ENCODE data around the gene HSD17B14.
"Not testable (repeated sequence)": the region's sequence is repeated elsewhere in the genome, so short reads cannot be mapped to it uniquely, and the experiment has no call there.

The HSD17B14 gene

DNA sequence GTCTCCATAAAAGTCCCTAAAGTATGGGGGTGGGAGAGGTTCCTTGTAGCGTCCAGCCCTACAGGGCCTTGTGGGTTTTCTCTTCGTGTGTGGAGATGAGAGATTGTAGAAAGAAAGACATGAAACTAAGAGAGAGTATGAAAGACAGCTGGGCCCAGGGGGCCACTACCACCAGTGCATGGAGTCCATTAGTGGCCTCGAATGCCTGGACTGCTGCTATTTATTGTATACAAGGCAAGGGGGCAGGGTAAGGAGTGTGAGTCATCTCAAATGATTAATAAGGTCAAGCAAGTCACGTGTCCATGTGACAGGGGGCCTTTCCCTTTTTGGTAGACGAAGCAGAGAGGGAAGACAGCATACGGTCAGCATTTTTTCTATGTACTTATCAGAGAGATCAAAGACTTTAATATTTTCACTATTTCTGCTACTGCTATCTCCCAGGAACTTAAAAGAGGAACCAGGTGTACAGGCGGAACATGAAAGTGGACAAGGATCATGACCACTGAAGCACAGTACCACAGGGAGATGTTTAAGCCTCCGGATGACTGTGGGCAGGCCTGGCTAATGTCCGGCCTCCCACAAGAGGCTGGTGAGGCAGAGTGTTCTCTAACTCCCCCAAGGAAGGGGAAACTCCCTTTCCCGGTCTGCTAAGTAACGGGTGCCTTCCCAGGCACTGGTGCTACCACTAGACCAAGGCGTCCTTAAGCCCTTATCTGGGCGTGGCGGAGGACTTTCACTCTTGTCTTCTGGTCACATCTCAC is 55.5 kb downstream of the HSD17B14 start:
- Histone ChIP-seq H3K9ac (ENCODE audit: low read length) (no peak overlapping the region), H3K36me3 (ENCODE audit: control insufficient read depth, insufficient read depth, low read length) (no peaks in the 10 kb centered on the region), H3K9me3 (ENCODE audit: control insufficient read depth, low read length) (no peaks in the 10 kb centered on the region), H3K27me3 (ENCODE audit: control insufficient read depth, insufficient read depth, low read length) (no peaks in the 10 kb centered on the region), H3K4me1 (ENCODE audit: control insufficient read depth, insufficient read depth, low read length) (peaks cover 33% of the 10 kb centered on the region), H3K4me3 (ENCODE audit: low read length) (no peak overlapping the region)

DNA sequence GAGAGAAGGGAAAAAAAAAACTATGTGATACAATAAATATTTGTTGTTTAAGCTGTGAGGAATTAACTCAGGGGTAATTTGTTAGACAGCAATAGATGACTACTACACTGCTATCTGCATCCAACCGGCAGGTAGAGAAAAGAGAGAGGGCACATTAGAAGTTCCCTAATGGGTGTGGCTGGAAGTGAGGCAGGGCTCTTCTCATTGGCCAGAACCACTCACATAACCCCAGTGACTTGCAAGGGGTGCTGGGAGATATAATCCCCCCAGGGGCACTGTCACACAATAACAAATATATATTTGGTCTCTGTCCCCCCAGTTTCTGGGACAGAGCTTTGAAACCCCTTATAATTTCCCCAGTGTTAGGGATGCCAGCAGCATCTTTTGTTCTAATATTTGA is 56.7 kb downstream of the HSD17B14 start:
- H3K9ac ChIP-seq (ENCODE audit: low read length) = no peak overlapping the region
- H3K27me3 ChIP-seq (ENCODE audit: control insufficient read depth, insufficient read depth, low read length) = no peaks in the 10 kb centered on the region
- H3K4me3 ChIP-seq (ENCODE audit: low read length) = no peak overlapping the region
- no peaks in the 10 kb centered on the region for H3K9me3 ChIP-seq (ENCODE audit: control insufficient read depth, low read length)
- H3K4me1 ChIP-seq (ENCODE audit: control insufficient read depth, insufficient read depth, low read length) = peaks cover 34% of the 10 kb centered on the region
- no peaks in the 10 kb centered on the region for H3K36me3 ChIP-seq (ENCODE audit: control insufficient read depth, insufficient read depth, low read length)

DNA sequence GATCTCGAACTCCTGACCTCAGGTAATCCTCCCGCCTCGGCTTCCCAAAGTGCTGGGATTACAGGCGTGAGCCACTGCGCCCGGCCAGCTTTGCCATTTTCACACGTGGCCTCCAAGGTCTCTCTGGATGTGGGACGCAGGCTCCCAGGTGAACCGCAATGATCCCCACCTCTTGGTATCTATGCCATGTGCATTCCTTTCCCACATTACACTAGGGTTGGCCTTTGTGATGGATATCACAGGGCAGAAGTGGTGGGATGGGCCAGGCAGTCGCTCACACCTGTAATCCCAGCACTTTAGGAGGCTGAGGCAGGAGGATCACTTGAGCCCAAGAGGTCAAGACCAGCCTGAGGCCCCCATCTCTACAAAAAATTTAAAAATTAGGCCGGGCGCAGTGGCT is 58.6 kb downstream of the HSD17B14 start:
- no peaks in the 10 kb centered on the region for H3K36me3 ChIP-seq (ENCODE audit: control insufficient read depth, insufficient read depth, low read length)
- no peak overlapping the region for H3K4me3 ChIP-seq (ENCODE audit: low read length)
- H3K27me3 ChIP-seq (ENCODE audit: control insufficient read depth, insufficient read depth, low read length) = no peaks in the 10 kb centered on the region
- no peak overlapping the region for H3K9ac ChIP-seq (ENCODE audit: low read length)
- no peaks in the 10 kb centered on the region for H3K9me3 ChIP-seq (ENCODE audit: control insufficient read depth, low read length)
- H3K4me1 ChIP-seq (ENCODE audit: control insufficient read depth, insufficient read depth, low read length) = peaks cover 39% of the 10 kb centered on the region

DNA sequence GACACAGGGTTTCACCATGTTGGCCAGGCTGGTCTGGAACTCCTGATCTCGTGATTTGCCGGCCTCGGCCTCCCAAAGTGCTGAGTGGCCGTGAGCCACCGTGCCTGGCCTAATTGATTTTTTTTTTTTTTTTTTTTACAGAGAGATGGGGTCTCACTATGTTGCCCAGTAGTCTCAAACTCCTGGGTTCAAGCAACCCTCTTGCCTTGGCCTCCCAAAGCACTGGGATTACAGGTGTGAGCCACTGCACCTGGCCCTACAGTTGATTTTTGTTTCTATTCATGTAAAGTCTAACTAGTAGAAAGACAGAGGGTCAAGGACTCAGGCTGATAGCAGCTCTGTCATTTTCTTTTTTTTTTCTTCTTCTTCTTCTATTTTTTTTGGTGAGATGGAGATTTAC is 59.2 kb downstream of the HSD17B14 start:
- H3K4me1 ChIP-seq (ENCODE audit: control insufficient read depth, insufficient read depth, low read length) = peaks cover 37% of the 10 kb centered on the region
- H3K9me3 ChIP-seq (ENCODE audit: control insufficient read depth, low read length) = no peaks in the 10 kb centered on the region
- H3K36me3 ChIP-seq (ENCODE audit: control insufficient read depth, insufficient read depth, low read length) = no peaks in the 10 kb centered on the region
- H3K27me3 ChIP-seq (ENCODE audit: control insufficient read depth, insufficient read depth, low read length) = no peaks in the 10 kb centered on the region
- H3K4me3 ChIP-seq (ENCODE audit: low read length) = no peak overlapping the region
- H3K9ac ChIP-seq (ENCODE audit: low read length) = no peak overlapping the region

DNA sequence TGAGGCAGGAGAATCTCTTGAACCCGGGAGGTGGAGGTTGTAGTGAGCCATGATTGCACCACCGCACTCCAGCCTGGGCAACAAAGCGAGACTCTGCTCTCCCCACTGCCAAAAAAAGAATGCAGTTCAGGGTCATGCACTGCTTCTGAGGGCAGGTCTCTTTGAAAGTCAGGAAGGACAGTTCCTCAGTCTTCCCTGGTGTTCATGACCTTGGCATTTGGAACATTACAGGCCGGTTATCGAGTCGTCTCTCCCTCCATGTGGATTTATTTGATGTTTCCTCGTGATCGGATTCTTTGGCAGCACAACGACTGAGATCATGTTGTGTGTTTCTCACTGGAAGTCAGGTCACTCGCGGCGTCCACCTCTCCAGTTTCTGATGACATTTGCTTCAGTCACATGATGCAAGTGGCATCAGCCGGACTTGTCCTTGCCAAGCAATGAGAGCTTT is 63.8 kb downstream of the HSD17B14 start:
- no peak overlapping the region for H3K9ac ChIP-seq (ENCODE audit: low read length)
- no peaks in the 10 kb centered on the region for H3K36me3 ChIP-seq (ENCODE audit: control insufficient read depth, insufficient read depth, low read length)
- no peaks in the 10 kb centered on the region for H3K9me3 ChIP-seq (ENCODE audit: control insufficient read depth, low read length)
- no peak overlapping the region for H3K4me3 ChIP-seq (ENCODE audit: low read length)
- peaks cover 5% of the 10 kb centered on the region for H3K27me3 ChIP-seq (ENCODE audit: control insufficient read depth, insufficient read depth, low read length)
- H3K4me1 ChIP-seq (ENCODE audit: control insufficient read depth, insufficient read depth, low read length) = peaks cover 17% of the 10 kb centered on the region

DNA sequence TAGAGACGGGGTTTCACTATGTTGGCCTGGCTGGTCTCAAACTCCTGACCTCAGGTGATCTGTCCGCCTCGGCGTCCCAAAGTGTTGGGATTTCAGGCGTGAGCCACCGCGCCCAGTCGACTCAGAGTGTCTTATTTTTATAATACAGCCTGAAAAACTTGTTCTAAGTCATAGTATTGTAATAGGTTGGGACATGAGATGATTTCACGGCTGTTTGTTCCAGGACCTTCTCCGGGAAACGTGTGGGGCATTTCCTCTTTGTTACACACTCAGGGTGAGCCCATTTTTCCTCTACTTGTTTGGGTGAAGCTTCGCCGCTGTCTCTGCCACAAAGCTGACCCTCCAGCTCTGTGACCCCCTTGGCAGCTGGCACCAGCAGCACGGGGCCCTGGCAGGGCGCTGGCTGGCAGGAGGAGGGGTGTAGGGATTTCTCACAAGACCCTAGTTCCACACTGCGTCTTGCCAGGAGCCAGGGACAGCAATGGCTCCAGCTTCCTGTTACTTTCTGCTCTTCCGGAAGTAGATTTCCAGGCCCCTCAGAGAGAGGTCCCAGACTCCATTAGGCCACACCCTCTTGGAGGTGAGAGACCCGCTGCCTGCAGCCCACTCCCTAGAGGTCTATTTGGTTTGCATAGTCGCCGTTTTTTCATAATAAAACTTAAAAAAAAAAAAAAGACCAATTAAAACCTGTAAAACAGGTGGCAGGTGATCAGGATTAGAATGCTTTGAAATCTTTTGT is 65.4 kb downstream of the HSD17B14 start:
- Histone ChIP-seq H3K4me3 (ENCODE audit: low read length) (no peak overlapping the region), H3K9ac (ENCODE audit: low read length) (no peak overlapping the region), H3K27me3 (ENCODE audit: control insufficient read depth, insufficient read depth, low read length) (peaks cover 5% of the 10 kb centered on the region), H3K36me3 (ENCODE audit: control insufficient read depth, insufficient read depth, low read length) (no peaks in the 10 kb centered on the region), H3K9me3 (ENCODE audit: control insufficient read depth, low read length) (no peaks in the 10 kb centered on the region), H3K4me1 (ENCODE audit: control insufficient read depth, insufficient read depth, low read length) (peaks cover 7% of the 10 kb centered on the region)

DNA sequence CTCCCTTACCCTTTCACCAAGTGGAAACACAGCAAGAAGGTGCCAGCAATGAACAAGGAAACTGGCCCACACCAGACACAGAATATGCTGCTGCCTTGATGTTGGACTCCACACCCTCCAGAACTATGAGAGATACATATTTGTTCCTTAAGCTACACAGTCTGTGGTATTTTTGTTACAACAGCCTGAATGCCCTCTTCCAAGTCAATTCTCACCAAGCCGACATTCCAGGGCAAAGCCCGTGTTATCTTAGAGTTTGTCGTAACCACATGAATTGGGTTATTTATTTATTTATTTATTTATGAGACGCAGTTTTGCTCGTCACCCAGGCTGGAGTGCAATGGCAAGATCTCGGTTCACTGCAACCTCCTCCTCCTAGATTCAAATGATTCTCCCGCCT is 66.0 kb downstream of the HSD17B14 start:
- H3K4me1 ChIP-seq (ENCODE audit: control insufficient read depth, insufficient read depth, low read length) = peaks cover 4% of the 10 kb centered on the region
- H3K9me3 ChIP-seq (ENCODE audit: control insufficient read depth, low read length) = no peaks in the 10 kb centered on the region
- peaks cover 5% of the 10 kb centered on the region for H3K27me3 ChIP-seq (ENCODE audit: control insufficient read depth, insufficient read depth, low read length)
- no peaks in the 10 kb centered on the region for H3K36me3 ChIP-seq (ENCODE audit: control insufficient read depth, insufficient read depth, low read length)
- no peak overlapping the region for H3K9ac ChIP-seq (ENCODE audit: low read length)
- no peak overlapping the region for H3K4me3 ChIP-seq (ENCODE audit: low read length)

DNA sequence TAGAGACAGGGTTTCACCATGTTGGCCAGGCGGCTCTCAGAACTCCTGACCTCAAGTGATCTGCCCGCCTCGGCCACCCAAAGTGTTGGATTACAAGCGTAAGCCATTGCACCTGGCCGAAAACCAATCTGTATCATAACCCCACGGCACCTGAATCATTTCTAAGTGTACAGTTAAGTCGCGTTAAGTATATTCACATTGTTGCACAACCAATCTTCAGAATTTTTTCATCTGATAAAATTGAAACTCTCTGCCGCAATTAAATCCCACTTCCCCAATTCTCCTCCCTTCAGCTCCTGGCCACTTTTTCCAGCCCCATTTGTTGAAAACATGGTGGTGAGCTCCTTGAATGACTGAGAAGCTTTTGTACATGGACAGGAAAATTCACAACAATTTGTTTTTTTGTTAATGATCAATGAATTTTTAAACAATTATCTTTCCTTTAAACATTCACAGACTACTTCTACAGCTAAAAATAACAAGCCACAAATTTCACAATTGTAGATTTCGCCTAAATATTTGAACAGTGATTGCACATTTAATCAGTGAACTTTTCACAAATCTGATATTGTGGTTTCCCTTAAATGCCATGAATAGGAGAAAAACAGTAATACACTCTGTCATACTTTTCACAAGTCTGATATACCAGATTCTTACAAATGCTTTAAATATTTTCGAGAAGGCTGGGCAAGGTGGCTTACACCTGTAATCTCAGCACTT is 67.1 kb downstream of the HSD17B14 start:
- Histone ChIP-seq H3K27me3 (ENCODE audit: control insufficient read depth, insufficient read depth, low read length) (peaks cover 5% of the 10 kb centered on the region), H3K36me3 (ENCODE audit: control insufficient read depth, insufficient read depth, low read length) (no peaks in the 10 kb centered on the region), H3K4me1 (ENCODE audit: control insufficient read depth, insufficient read depth, low read length) (peaks cover 2% of the 10 kb centered on the region), H3K4me3 (ENCODE audit: low read length) (no peak overlapping the region), H3K9me3 (ENCODE audit: control insufficient read depth, low read length) (no peaks in the 10 kb centered on the region), H3K9ac (ENCODE audit: low read length) (no peak overlapping the region)

DNA sequence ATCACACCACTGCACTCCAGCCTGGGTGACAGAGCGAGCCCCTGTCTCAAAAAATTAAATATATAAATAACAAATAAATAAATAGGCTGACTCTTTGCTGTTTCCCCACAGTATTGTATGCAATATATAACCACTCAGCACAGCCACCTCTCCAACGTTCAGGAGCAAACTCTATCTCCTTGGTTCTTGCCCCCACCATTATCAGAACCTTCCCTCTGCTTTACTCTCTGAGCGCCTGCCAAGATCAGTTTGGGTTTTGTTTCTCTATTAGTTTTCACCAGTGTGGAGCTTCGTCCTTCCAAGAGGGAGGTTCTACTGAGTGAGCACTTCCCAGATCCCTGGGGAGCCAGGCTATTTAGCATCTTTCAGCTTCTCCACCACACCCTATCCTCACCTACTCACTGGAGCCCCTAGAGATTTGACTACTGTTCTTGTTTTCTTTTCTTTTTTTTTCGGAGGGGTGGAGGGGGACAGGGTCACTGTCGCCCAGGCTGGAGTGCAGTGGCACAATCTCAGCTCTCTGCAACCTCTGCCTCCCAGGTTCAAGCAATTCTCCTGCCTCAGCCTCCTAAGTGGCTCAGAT is 68.0 kb downstream of the HSD17B14 start:
- H3K4me3 ChIP-seq (ENCODE audit: low read length); H3K27me3 ChIP-seq (ENCODE audit: control insufficient read depth, insufficient read depth, low read length); H3K9ac ChIP-seq (ENCODE audit: low read length); H3K9me3 ChIP-seq (ENCODE audit: control insufficient read depth, low read length); H3K36me3 ChIP-seq (ENCODE audit: control insufficient read depth, insufficient read depth, low read length); H3K4me1 ChIP-seq (ENCODE audit: control insufficient read depth, insufficient read depth, low read length): not testable (repeated sequence)

DNA sequence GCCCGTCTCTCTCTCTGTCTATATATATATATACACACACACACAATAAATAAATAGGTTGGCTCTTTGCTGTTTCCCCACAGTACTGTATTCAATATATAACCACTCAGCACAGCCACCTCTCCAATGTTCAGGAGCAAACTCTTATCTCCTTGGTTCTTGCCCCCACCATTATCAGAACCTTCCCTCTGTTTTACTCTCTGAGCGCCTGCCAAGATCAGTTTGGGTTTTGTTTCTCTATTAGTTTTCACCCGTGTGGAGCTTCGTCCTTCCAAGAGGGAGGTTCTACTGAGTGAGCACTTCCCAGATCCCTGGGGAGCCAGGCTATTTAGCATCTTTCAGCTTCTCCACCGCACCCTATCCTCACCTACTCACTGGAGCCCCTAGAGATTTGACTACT is 70.5 kb downstream of the HSD17B14 start:
- not testable (repeated sequence) for H3K9ac ChIP-seq (ENCODE audit: low read length); H3K9me3 ChIP-seq (ENCODE audit: control insufficient read depth, low read length); H3K4me3 ChIP-seq (ENCODE audit: low read length); H3K4me1 ChIP-seq (ENCODE audit: control insufficient read depth, insufficient read depth, low read length); H3K27me3 ChIP-seq (ENCODE audit: control insufficient read depth, insufficient read depth, low read length); H3K36me3 ChIP-seq (ENCODE audit: control insufficient read depth, insufficient read depth, low read length)

All from mucosa of stomach (tissue), 1 donor.